PFSK-1 (cell line): Measurements from ENCODE around the gene NLRC3.

ENCODE experiments used
- FOXP2 ChIP-seq: optimal IDR thresholded peaks from 2 replicates; pipeline ENCODE3; 2011; ENCODE audit warnings: borderline replicate concordance, control low read depth, inconsistent platforms; ENCODE audit not compliant: insufficient read depth; ENCODE audit errors: extremely low read length, extremely low read depth
- POLR2AphosphoS5 ChIP-seq: IDR thresholded peaks from 2 replicates; pipeline ENCODE4 v1.6.1; 2012; ENCODE audit warnings: low read depth, mild to moderate bottlenecking, control low read depth, low read length, moderate library complexity
- SIN3A ChIP-seq: IDR thresholded peaks from 2 replicates; pipeline ENCODE4 v1.6.1; 2012; ENCODE audit warnings: mild to moderate bottlenecking, low read length, moderate library complexity, borderline replicate concordance; ENCODE audit not compliant: insufficient read depth
- TAF1 ChIP-seq: IDR thresholded peaks from 2 replicates; pipeline ENCODE4 v1.6.1; 2012; ENCODE audit warnings: low read length, control low read depth, borderline replicate concordance; ENCODE audit not compliant: insufficient read depth
- TF ChIP-seq, protein P1 (sequence below), 2 experiments: IDR thresholded peaks; 2 replicates each; pipeline versions ENCODE4 v1.6.1 to v1.8.0; 2011 to 2012; ENCODE audit warnings: low read depth in 2 of 2, low read length in 2 of 2, control low read depth in 1 of 2, inconsistent platforms in 1 of 2, mild to moderate bottlenecking in 1 of 2, moderate library complexity in 1 of 2; ENCODE audit not compliant: insufficient read depth in 1 of 2

DNA sequence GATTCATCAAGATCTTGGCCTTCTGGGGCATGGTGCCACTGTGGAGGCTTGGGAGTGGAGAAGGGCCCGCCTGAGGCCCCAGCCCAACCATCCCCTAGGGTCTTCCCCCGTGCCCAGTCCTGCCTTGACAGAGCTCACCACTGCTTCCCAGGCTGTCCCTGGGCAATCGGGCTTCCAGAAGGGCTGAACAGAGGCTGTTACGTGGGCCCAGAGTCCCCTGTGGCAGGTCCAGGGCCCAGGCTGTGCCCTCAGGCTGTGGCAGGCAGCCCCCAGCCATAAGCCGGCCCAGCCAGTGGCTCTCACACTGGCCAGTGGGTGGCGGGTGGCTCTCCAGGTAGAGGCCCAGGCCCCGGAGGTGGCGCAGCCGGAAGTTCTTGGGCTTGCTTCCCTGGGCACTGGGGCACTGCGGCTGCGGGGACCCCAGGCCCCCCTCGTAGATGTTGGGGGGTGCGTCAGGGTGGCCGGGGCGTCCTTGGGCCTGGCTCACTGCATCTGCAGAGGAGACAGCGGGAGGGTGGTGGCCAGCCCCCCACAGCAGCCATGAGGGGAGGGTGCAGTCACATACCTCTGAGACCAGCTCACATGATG, 82.7 kb downstream of the NLRC3 start:
- TF ChIP-seq POLR2AphosphoS5 (no peak), TAF1 (no peak), SIN3A (no peak), FOXP2 (no peak)
- TF ChIP-seq, protein P1, sequence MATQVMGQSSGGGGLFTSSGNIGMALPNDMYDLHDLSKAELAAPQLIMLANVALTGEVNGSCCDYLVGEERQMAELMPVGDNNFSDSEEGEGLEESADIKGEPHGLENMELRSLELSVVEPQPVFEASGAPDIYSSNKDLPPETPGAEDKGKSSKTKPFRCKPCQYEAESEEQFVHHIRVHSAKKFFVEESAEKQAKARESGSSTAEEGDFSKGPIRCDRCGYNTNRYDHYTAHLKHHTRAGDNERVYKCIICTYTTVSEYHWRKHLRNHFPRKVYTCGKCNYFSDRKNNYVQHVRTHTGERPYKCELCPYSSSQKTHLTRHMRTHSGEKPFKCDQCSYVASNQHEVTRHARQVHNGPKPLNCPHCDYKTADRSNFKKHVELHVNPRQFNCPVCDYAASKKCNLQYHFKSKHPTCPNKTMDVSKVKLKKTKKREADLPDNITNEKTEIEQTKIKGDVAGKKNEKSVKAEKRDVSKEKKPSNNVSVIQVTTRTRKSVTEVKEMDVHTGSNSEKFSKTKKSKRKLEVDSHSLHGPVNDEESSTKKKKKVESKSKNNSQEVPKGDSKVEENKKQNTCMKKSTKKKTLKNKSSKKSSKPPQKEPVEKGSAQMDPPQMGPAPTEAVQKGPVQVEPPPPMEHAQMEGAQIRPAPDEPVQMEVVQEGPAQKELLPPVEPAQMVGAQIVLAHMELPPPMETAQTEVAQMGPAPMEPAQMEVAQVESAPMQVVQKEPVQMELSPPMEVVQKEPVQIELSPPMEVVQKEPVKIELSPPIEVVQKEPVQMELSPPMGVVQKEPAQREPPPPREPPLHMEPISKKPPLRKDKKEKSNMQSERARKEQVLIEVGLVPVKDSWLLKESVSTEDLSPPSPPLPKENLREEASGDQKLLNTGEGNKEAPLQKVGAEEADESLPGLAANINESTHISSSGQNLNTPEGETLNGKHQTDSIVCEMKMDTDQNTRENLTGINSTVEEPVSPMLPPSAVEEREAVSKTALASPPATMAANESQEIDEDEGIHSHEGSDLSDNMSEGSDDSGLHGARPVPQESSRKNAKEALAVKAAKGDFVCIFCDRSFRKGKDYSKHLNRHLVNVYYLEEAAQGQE (IDR thresholded peaks at IDR 0.05; ENCODE audit: insufficient read depth in 1 of 2, low read depth in 2 of 2, low read length in 2 of 2) = no peak
